GM03348 (cell line): Measurements from ENCODE around the gene TLR2.

Experiments used
- DNase-seq: peaks from one replicate; pipeline ENCODE4 v3.0.0; 2012; ENCODE audit warnings: low spot score

The TLR2 gene, protein sequence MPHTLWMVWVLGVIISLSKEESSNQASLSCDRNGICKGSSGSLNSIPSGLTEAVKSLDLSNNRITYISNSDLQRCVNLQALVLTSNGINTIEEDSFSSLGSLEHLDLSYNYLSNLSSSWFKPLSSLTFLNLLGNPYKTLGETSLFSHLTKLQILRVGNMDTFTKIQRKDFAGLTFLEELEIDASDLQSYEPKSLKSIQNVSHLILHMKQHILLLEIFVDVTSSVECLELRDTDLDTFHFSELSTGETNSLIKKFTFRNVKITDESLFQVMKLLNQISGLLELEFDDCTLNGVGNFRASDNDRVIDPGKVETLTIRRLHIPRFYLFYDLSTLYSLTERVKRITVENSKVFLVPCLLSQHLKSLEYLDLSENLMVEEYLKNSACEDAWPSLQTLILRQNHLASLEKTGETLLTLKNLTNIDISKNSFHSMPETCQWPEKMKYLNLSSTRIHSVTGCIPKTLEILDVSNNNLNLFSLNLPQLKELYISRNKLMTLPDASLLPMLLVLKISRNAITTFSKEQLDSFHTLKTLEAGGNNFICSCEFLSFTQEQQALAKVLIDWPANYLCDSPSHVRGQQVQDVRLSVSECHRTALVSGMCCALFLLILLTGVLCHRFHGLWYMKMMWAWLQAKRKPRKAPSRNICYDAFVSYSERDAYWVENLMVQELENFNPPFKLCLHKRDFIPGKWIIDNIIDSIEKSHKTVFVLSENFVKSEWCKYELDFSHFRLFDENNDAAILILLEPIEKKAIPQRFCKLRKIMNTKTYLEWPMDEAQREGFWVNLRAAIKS

DNA sequence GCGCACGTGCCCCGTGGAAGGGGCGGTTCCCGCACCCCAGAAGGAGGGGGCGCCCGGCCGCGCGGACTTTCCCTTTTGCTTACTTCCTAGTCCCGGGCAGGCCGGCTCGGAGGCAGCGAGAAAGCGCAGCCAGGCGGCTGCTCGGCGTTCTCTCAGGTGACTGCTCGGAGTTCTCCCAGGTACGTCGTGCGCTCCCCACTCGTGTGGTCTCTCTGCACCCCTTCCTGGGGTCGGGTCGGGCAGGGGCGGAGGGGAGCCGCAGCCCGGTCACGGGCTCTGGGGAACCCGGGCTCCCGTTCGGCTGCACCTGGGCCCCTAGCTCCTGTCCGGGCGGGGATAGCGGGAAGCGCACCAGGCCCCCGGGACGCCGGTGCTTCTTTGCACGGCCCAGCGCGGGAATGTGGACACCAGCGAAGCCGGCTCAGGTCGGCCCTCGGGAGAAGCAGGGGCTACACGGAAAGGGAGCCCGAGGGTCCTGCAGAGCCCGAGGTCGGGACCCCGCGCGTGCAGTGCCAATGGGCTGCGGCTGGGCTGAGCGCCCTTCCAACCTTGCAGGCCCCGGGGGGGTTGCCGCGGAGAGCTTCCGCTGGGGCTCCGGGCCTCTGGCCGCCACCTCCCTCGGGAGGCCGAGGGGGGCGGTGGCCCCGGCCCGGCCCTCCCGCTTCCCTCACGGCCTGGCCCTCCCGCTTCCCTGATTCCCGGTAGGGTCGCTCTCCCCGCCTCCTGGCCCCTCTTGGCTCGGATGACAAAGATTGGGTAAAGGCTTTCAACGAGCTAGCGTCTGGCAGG is at the start of gene TLR2:
TSS of gene TLR2 (plus strand) at position 99 of the 789 bp plus-strand sequence. CDS start 18,628 bp downstream, outside the sequence.
- peak; percentile 61 for DNase-seq

DNA sequence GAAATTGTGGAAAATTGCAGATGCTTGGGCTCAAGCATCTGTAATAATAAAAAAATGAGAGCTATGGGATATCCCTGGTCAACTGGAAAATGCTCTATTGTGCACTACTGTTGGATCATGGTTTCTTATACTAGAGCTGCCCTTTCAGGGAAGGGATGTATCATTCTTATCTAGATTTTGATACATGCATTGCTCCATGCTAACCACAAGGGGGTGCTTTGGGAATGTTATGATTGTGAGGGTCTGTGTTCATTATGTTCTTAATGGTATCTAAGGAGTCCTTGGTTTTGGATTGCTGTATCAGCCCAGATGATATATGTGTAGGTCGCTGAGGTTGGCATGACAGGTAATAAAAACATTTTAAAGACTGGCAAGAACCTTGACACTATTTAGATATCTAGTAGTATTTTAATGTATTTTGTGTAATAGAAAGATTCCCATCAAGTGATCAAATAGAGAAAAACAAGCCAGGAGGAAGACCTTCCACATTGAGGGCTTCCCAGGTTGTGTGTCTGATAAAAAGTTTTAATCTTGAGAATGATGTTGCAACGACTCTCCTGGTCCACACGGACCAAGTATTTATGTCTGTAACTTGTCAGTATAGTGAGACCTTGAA is 49.2 kb upstream of the TLR2 start:
- peak; percentile 45 for DNase-seq

DNA sequence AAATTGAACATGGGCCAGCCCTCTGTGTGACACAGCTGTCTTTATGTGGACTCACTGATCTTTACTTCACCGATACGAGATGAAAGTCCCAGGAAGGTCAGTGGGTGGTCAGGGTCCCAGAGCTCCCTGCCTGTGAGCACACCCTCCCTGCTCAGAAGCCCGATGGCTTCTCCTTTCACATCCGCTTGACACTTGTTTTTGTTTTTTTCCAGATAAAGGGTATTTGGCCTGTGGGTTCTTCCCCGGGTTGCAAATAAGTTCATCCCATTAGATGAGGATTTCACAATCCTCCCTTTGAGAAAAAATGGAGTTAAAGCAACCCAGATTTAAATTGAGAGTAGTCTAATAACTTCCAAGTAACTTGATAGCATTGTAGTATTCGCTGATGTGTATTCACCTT is 48.2 kb upstream of the TLR2 start:
- no peak for DNase-seq

DNA sequence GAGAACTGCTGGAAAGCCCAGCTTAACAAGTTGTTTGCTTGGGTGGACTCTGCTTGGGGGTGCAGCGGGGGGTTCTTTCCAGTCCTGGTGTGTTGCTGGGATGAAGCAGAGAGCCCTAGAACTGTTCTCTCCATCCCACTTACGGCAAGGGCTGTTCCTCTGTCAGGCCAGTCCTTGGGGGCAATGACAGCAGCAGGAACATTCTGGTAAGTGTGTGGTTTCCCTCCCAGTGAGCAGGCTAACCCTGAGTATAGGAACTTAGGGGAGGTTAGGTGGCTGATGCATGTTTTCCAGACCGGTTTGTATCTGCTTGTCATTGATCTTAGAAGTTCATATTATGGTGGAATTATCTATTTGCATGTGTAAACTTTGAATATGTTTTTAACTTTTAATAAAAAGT is 46.9 kb upstream of the TLR2 start:
- no peak for DNase-seq

DNA sequence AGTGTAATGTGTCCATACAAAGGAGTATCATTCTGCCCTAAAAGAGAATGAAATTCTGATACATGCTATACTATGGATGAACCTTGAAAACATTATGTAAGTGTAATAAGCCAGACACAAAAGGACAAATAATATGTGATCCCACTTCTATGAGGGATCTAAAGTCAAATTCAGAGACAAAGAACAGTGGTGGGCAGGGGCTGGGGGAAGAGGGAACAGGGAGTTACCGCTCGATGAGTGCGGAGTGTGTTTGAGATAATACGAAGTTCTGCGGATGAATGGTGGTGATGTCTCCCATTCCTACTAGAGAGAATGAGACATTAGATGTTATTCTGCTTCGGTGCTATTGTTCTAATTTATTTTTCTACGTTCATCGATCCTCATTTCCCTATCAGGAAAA is 46.1 kb upstream of the TLR2 start:
- DNase-seq: no peak

DNA sequence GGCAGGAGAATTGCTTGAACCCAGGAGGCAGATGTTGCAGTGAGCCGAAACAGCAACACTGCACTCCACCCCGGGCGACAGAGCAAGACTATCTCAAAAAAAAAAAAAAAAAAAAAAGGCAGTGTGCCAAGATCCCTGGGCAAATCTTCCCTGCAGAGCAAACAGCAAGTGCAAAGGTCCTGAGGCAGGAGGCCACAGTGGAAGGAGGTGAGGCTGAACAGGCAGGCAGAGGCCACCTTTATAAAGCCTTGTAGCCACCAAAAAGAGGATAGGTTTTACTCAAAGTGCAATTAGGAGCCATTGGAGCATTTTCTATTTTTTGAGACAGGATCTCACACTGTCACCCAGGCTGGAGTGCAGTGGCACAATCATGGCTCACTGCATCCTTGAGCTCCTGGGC is 45.1 kb upstream of the TLR2 start:
- DNase-seq: no peak

DNA sequence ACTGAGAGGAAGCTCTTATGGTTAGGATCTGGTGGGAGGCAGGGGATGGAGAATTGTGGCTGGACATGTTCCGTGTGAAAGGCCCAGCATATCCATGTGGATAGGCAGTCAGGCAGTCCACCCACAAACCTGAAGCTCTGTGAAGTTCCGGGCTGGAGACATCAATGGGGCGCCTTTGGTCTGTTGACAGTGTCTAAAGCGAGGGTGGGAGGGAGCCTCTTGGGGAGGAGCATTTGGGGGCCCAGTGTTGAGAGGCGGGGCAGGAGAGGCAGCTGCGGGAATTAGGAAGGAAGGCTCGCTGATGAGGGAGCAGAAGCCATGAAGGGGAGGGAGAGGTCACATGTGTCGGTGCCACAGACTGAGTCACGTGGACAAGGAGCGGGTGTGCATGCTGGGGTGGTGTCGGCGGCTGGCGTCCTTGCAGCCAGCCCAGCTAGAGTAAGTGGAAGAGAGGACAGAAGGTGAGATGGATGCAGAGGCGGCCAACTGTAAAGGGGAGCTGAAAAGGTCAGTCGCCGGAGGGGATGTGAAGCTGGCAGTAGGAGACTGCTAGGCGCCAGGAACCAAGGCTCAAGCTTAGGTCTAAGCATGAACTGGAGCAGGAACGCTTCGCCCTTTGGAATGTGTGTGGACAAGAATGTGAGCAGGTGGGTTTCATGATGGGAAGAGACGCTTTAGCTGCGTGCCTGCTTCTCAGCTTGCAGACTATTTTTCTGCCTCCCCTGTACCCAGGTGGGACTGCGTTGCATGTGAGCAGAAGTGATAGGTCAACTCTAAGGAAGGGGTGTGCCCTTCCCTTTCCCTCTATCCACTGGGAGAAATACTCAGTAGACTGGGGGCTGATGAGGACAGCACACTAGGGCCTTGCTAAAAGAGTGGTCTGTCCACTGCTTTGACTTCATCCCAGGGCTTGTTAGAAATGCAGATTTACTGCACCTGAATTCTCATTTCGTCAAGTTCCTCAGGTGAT is 44.0 kb upstream of the TLR2 start:
- DNase-seq: no peak

DNA sequence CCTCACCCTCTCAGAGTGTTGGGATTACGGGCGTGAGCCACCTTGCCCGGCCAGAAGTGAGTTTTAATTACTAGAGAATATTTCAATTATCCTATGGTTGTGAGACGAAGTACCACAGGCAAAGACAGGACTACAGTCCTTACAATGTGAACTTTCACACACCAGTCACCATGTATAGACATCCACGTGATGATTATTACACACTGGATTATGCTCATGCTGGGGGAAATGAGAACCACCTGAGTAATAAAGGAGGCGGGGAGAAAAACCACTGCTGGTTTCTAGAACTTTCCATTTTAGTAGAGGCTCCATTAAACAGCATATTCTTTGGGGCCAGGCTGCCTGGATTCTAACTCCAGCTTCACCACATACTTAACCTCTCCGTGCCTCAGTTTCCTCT is 42.5 kb upstream of the TLR2 start:
- no peak for DNase-seq

DNA sequence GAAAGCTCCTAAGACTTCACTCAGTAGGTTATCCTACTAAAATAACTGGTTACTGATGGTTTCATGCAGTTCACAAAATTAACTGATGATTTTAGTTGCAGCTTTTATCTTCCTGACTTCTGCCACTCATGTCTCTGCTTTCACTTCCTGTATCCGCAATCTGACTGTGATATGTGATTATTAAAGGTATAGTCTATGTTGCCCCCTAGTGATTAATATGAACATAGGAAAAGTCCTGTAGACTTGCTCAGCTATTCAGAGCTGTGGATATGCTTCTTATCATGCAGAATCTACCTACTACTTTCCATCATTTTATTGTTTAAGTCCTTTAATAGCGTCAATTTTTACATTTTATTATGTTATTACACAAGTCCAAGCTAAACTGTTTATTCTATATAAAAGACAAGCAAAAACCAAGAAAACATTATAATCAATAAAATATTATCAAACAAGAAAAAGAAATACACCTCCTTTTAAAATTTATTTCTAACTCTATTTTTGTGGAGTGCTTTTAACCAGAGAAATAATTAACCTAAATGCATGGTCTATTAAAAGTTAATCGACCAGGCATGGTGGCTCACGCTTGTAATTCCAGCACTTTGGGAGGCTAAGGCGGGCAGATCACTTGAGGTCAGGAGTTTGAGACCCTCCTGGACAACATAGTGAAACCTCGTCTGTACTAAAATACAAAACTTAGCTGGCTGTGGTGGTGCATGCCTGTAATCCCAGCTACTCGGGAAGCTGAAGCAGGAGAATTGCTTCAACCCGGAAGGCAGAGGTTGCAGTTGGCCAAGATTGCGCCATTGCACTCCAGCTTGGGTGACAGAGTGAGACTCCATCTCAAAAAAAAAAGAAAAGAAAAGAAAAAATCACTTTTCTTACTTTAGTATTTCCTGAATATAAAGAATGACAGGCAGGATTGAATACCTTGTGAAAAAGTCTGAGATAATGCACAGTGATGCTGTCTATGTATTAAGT is 40.4 kb upstream of the TLR2 start:
- DNase-seq: peak; percentile 72

DNA sequence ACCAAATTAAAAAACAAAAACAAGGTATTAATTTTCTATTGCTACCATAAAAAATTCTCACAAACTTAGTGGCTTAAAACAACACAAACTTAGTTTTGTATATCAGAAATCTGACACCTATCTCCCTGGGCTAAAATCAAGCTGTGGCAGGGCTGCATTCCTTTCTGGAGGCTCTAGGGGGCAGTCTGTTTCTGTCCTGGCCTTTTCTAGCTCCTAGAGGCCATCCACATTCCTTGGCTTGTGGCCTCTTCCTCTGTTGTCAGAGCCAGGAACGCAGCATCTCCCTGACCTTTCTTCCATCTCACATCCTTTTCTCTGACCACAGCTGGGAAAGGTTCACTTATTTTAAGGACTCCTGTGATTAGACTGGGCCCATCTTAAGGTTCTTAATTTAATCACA is 38.9 kb upstream of the TLR2 start:
- DNase-seq: no peak

DNA sequence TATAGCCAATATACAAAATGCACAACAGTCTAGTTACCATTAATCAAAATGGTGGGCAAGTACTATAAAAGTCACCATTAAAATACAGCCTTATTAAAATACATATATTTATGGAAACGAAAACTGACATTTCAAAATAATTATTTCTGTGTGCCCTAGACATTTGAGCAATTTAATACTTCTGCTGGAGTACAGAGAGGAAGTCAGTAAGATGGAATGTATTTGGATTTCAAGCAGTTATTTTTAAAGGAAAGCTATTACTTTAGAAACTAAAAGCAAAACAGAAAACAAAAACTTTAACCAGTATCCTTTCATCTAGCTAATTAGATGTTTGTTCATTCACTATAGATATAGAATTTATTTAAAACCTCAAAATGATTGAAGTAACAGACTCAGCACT is 37.8 kb upstream of the TLR2 start:
- DNase-seq: no peak

DNA sequence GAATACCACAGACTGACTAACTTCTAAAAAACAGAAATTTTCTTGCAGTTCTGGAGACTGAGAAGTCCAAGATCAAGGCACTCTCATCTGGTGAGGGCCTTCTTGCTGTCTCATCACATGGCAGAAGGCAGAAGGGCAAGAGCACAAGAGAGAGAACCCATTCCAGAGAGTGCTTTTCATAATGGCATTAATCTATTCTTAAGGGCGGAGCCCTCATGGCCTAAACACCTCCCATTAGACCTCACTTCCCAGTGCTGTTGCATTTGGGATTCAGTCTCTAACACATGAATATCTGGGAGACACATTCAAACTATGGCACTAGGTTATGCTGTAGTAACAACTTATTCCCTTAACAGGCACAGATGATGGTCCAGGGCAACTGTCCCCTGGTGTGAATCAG is 37.1 kb upstream of the TLR2 start:
- DNase-seq: no peak

DNA sequence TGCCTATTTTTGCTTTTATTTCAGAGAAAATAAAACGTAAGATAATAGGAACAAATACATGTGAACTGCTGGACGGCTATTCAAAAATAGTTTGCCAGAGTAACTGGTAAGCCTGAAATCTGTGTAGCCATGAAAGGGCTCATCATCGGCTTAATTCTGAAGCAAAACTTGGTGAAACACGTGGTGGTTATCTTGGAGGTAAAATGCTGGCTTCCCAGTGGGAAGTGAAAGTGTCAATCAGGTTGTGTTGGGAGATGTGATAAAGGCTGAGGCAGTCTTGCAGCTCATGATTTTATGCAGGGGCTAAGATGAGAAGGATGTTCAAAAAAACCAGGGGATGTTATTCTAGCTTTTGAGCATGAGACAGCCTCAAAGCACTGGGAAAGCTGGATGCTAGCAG is 36.1 kb upstream of the TLR2 start:
- no peak for DNase-seq

DNA sequence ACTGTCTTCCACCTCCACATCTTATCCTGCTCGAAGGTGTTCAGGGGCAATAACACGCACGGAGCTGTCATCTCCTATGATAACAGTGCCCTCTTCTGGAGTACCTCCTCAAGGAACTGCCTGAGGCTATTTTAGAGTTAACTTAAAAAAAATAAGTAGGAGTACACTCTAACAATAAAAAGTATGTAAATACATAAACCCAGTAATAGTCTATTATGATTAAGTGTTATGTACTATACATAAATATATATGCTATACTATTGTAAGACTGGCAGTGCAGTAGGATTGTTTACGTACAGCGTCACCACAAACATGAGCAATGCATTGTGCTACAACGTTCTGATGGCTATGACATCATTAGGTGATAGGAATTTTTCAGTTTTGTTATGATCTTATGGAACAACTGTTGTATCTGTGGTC is 34.5 kb upstream of the TLR2 start:
- no peak for DNase-seq

DNA sequence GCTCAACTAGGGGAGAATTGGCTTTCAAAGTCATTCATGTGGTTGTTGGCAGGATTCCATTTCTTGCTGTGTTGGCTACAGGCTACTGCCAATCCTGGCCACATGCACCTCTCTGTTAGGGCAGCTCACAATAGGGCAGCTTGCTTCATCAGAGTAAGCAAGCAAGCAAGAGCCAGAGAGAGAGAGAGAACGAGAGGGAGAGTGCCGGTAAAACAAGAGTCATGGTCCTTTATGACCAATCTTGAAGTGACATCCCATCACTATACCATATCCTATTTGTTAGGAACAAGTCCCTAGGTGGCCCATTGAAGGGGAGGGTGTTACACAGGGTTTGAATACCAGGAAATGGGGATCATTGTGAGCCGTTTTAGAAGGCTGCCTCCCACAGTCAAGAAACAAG is 33.0 kb upstream of the TLR2 start:
- DNase-seq: no peak

DNA sequence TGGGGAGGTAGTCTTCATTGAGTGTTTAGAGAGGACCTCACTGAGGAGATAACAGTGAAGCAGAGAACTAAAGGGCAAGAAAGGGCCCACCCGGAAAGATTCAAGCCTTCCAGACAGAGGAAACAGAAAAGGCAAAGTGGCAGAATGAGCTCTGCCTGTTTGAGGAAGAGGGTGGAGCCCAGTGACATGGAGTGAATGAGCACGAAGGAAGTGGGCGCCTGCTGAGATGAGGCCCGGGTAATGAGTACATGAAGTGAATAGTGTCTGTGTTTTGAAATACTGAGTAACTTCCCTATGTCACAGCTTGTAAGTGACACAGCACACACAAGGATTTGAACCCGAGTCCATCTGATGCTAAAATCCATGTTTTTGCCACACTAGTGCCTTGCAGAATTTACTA is 32.5 kb upstream of the TLR2 start:
- no peak for DNase-seq

DNA sequence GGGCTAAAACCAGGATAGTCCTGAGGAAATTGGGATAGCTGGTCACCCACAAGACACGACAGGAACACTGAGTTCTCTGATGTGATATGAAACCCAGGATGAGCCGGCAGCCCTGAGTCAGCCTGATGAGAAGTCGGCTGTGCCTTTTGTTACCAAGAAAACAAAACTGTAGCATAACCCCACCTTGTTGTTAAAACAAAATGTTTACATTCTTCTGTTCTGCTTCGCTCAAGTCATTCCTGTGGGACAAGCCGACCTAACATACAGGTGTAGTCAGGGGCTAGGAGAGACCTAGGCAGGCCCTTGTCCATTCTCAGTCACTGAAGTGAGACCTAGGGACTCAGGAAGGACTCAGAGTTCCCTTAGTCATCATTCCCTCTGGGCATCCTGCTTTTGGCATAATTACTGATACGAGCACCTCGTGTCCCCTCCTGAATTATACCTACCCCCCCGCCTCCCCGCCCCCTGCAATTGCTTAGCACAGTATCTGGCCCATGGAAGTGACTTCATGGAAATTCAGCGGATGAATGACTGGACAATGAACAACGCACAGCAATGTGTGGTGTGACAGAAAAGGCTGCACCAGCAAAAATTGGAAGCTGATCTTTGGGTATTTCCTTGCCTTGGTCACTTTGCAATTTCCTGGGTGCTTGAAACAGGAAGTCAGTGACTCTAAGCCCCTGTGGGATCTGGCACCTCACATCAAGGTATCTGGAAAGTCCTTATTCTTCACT is 31.9 kb upstream of the TLR2 start:
- no peak for DNase-seq

DNA sequence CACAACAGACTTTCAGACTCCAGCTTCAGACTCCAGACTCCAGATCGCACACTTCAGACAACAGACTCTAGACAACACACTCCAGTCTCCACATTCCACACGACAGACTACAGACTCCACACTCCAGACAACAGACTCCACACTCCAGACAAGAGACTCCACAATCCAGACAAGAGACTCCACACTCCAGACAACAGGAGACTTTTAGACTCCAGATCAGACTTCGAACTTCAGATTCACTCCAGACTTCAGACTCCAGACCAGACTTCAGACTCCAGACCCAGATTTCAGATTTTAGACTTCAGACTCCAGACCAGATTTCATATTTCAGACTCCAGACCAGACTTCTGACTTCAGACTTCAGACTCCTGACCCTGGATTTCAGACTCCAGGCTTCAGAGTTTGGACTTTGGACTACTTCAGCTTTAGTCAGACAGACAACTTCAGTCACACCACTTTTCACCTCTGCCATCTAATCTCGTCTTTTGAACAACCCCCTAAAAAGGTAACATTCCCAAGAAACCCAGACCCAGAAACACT is 29.0 kb upstream of the TLR2 start:
- no peak for DNase-seq

DNA sequence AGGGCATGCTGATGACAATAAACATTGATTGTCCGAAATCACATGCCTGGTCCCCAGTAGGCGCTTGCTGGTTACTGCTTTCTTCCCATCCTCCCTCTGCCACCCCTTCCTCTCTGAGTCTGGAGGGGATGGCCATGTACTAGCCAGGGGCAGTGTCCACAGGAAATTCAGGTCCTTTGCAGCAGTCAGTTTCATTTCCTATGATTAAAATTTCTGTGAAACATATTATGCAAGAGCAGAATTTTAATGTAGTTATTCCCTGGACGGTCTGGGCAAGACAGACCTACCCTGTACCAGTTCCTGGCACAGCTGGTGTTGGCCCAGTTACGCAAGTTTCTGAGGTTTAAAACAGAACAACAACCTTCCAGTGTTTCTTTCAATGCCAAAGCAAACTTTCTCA is 28.2 kb upstream of the TLR2 start:
- no peak for DNase-seq
